ENCODE results near the gene VKORC1. TPM values are rescaled to one million over a fixed set of nuclear protein-coding genes. Genes with fewer than 3 reads are reported as not detected.

VKORC1 gene
- total RNA-seq, 1 experiment from 2014 or later = 114 TPM

- no peak for DNase-seq (ENCODE audit: low read depth)
These were observed 36.3 kb upstream of the VKORC1 start for GRCh38 chr16:31130899-31131298.

- DNase-seq (ENCODE audit: low read depth) = no peak
These were observed 35.8 kb upstream of the VKORC1 start for GRCh38 chr16:31130336-31130891.

DNA sequence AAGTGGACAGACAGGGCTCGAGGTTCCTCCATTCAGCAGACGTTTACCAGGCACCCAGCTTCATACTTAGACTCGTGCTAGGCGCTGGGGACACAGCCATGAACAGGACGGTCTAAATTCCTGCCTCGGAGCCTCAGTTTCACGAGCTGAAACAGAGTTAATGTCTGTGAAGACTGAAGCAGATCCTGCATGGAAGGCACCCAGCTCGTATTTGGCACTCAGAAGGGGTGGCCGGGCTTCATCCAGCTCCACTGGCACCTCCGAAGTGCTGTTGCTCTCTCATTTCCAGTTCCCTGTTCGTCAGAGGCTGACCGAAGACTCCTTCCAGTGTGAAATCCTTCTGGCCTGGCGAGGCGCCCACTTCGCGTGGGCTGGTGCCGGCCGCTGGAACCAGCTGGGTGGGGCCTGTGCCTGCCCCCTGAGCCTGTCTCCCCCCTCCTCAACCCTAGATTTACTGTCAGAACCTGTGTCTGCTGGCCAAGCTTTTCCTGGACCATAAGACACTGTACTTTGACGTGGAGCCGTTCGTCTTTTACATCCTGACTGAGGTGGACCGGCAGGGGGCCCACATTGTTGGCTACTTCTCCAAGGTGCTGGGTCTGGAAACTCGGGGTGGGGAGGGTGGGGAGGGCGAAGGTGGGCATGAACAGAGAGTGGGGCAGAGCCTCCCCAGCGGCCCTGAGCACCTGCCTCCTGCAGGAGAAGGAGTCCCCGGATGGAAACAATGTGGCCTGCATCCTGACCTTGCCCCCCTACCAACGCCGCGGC lies 35.2 kb upstream of the VKORC1 start:
- no peak for DNase-seq (ENCODE audit: low read depth)

DNA sequence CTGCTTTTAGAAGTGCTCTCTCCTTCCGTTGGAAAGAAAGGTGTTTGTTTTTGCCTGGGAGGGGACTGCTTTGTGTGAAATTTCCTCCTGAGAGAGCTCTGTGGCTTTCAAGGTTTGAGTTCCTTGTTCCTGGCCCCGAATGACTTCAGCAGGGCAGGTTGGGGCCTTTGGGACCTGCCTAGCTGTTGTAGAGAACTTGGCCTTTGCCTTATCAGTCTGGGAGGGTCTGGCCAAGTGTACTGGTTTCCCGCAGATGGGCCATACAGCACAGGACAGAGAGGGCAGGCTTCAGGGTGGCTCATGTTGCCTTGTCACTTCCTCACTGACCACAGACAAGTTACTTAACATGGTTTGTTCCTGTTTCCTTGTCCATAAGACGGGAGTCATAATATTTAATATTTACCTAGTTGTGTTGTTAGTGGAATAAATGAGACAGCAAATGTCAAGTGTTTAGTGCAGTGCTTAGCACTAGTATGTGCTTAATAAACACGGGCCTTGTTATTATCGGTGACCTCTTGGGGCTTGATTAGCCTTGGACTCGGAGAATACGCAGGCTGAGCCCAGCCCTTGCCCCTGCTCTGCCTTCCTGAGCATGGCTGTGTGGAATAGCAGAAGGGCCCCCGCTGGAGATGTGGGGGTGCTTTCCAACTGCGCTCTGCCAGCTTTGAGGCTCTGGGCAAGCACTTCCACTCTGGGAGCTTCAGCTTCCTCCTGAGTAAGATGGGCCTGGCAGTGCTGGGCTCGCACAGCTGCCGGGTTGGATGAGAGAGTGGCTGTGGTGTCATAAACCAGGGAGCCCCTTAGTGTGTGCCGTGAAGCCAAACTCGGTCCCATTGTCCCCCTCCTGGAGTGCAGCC lies 34.3 kb upstream of the VKORC1 start:
- no peak for DNase-seq (ENCODE audit: low read depth)

DNA sequence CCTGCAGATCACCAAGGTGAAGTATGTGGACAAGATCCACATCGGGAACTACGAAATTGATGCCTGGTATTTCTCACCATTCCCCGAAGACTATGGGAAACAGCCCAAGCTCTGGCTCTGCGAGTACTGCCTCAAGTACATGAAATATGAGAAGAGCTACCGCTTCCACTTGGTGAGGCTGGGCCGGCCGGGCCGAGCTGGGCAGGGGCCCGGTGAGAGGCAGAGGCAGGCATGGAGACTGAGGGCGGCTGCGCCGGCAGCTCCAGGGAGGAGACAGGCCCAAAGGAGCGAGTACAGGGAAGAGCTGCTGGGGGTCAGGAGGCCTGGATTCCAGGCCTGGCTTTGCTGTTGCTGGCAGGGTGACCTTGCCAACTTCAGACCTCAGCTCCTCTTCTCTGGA lies 32.6 kb upstream of the VKORC1 start:
- DNase-seq (ENCODE audit: low read depth) = no peak

GRCh38 chr16:31125844-31126243 lies 31.2 kb upstream of the VKORC1 start:
- DNase-seq (ENCODE audit: low read depth) = no peak

- DNase-seq (ENCODE audit: low read depth) = no peak
These were observed 25.5 kb upstream of the VKORC1 start for GRCh38 chr16:31120129-31120528.

DNA sequence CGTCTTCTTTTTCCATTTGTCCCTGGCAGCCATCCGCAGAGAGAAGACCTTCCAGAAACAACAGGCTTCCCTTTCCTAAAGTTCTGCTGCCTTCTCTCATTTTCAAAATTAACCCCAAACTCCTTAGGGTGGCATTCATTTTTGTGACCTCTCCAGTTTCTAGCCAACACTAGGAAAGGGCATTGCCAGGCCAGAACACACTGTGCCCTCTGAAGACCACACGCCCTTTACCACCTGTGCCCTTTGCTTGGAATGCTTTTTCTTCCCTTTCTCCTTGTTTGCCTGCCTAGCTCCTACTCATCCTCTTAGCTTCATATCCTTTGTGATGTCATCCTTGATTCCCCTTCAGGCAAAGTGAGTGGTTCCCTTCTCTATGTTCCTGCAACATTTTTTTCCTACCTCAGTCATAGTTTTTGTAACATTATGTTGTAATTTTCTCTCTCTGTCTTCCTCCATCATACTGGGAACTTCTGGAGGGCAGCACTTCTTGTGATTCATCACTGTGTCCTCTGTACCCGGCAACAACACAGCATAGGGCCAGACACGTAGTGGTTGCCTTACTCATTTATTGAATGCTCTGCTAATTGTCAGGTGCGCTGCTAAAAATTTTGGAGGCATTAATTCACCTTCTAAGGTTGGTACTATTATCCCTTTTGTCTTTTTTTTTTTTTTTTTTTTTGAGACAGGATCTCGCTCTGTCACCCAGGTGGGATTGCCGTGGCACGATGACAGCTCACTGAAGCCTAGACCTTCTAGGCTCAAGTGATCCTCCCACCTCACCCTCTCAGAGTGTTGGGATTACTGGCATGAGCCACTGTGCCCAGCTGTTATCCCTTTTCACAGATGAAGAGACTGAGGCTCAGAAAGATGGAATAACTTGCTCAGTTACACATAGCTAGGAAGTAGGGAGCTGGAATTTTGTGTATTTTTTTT lies 23.9 kb upstream of the VKORC1 start:
- DNase-seq (ENCODE audit: low read depth) = no peak

DNA sequence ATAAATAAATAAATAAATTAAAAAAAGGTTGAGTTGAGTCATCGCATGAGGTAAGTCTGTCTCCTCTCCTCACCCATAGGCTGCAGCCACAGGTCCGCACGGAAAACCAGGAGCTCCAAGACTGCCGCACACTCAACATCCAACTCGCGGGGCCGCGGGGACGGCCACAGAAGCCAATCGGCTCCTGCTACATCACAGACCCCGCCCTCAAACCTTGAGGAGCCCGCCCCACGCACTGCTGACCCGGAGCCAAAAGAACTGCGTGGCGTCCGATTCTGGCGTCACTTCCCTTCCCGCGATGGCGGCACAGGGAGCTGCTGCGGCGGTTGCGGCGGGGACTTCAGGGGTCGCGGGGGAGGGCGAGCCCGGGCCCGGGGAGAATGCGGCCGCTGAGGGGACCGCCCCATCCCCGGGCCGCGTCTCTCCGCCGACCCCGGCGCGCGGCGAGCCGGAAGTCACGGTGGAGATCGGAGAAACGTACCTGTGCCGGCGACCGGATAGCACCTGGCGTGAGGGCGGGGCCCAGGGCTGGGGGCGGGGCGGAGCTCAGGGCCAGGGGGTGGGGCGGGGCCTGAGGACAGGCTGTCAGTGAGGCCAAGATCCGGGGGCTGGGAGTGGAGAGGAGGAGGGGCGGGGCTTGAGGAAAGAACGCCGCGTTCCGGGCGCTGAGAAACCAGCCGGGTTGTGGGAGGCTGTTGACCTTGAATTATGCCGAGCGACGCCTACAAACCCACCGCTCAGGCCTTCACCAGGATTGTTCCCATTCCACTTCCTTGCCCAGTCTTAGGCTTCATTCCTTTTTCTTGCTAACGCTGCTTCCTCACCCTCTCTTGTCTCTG lies 23.0 kb upstream of the VKORC1 start, which contains the start of gene KAT8:
TSS of gene KAT8 (plus strand) at position 281 of the 839 bp plus-strand sequence. CDS start at position 299, 18 bp downstream.
- peak; percentile 97 for DNase-seq (ENCODE audit: low read depth)

DNA sequence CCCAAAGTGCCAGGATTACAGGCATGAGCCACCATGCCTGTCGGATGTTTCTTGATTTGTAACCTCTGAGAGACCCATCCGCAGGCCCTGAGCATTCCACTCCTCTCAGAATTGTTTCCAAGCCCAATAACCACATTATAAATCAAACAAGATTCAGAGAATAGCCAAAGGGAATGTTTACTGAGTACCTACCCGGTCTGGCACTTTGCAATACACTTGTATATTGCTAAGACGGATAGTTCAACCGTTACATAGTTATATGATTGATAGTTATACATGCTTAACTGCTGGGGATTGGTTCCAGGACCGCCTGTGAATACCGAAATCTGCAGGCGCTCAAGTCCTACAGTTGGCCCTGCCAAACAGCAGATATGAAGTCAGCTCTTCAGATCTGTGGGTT lies 19.9 kb upstream of the VKORC1 start:
- no peak for DNase-seq (ENCODE audit: low read depth)

DNA sequence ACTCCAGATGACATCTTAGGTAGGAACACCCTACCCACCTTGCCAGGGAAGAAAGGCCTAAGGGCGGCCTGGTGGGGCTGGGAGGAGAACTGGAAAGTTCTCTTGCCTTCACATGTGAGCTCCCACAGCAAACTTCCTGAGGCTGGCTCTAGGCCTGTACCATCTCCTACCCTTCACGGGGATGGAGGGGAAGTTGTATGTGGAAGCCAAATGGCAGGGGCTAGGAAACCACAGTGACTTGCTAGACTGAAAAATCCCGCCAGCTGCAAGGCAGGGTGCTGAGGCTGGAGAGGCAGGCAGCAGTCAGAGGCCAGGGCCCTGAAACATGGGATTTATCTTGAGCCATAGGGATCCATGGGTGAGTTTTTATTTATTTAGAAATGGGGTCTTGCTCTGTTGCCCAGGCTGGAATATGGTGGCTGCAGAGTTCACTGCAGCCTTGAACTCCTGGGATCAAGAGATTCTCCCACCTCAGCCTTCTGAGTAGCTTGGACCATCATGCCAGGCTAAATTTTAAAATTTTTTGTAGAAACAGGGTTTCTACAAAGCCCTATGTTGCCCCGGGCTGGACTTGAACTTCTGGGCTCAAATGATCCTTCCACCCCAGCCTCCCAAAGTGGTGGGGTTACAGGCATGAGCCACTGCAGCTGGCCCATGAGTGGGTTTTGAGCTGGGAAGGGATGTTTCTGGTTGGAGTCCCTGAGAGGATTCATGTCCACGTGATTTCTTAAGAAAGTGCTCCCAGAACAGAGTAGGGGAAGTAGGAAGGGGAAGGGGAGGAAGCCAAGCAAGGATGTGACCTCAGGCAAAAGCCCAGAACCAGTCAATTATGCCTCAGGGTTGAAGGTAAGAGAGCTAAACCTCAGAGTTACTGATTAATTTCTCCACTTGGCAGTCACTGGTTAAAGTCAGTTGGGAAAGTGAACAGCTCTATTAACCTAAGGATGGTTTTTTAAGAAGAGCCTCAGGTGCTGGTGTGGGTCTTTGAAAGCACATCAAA lies 18.8 kb upstream of the VKORC1 start:
- DNase-seq (ENCODE audit: low read depth) = no peak

DNA sequence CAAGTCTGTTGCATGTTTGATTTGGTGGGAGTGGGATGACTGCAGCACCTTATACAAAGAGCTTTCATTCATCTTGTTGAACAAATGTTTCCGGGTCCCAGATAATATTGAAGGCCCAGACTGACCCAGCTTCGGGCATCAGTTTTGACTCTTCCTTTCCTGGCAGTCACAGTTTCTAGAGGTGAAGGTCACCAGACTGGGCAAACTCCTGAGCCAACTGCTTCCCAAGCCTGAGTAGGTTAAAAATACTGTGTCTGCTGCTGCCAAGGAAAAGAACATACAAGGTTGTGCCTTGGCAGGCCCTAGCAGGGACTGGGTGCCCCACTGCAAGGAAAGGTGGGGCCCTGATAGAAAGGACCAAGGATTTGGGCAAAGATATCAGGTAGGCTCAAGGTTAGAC lies 18.1 kb upstream of the VKORC1 start:
- no peak for DNase-seq (ENCODE audit: low read depth)

- DNase-seq (ENCODE audit: low read depth) = no peak
These were observed 17.4 kb upstream of the VKORC1 start for GRCh38 chr16:31111881-31112466.

- DNase-seq (ENCODE audit: low read depth) = no peak
These were observed 15.8 kb upstream of the VKORC1 start for GRCh38 chr16:31110106-31111034.

DNA sequence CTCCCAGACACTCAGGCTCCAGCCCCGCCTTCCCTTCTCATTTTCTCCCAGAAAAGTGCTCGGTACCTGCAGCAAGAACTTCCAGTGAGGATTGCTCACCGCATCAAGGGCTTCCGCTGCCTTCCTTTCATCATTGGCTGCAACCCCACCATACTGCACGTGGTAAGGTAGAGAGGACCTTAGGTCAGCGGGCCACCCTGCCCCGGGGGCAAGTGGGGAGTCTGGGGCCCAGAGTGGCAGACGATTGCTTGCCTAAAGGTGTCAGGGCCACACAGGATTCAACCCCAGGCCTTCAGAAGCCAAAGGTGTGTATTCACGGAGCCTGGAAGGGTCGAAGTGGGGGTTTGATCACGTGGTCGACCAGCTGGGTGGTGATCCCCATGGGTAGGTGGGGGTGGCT lies 15.0 kb upstream of the VKORC1 start:
- no peak for DNase-seq (ENCODE audit: low read depth)

- no peak for DNase-seq (ENCODE audit: low read depth)
These were observed 14.4 kb upstream of the VKORC1 start for GRCh38 chr16:31108794-31109558.
